GM23248 (cell line): ENCODE data around the gene BMAL1. TPM values are rescaled to one million over a fixed set of nuclear protein-coding genes. Genes with fewer than 3 reads are reported as not detected.
A peak's percentile ranks its signal among the peaks of the same experiment; 100 is the strongest.
"Not testable (repeated sequence)": the region's sequence is repeated elsewhere in the genome, so short reads cannot be mapped to it uniquely, and the experiment has no call there.

ENCODE experiments used
- DNase-seq: peaks from one replicate; pipeline ENCODE4 v3.0.0-alpha.2; 2015
- H2AFZ ChIP-seq: fragments of 200-600 bp; sonication (generic); 2 replicates; pipeline ENCODE4 v1.6.1; 2016; ENCODE audit warnings: antibody characterized with exemption
- H3F3A ChIP-seq: fragments of 200-600 bp; sonication (generic); 2 replicates; pipeline ENCODE4 v1.6.1; 2016; ENCODE audit warnings: mild to moderate bottlenecking, antibody characterized with exemption, mixed run types; ENCODE audit not compliant: insufficient read depth
- H3K27ac ChIP-seq: fragments of 200-600 bp; sonication (generic); 2 replicates; pipeline ENCODE4 v1.5.1; 2016; ENCODE audit warnings: mild to moderate bottlenecking
- H3K27me3 ChIP-seq: fragments of 200-600 bp; sonication (generic); replicated peaks from 2 replicates; pipeline ENCODE4 v1.6.1; 2016; ENCODE audit warnings: mild to moderate bottlenecking; ENCODE audit not compliant: insufficient read depth
- H3K36me3 ChIP-seq: fragments of 200-600 bp; sonication (generic); 2 replicates; pipeline ENCODE4 v1.6.1; 2016; ENCODE audit warnings: low read depth, mild to moderate bottlenecking
- H3K4me1 ChIP-seq: fragments of 200-600 bp; sonication (generic); 2 replicates; pipeline ENCODE4 v1.6.1; 2016; ENCODE audit warnings: mild to moderate bottlenecking; ENCODE audit not compliant: insufficient read depth
- H3K4me2 ChIP-seq: fragments of 200-600 bp; sonication (generic); one replicate; pipeline ENCODE4 v1.6.1; 2016; ENCODE audit warnings: mild to moderate bottlenecking; ENCODE audit not compliant: unreplicated experiment
- H3K4me3 ChIP-seq: fragments of 200-600 bp; sonication (generic); 2 replicates; pipeline ENCODE4 v1.5.1; 2016; ENCODE audit warnings: mild to moderate bottlenecking
- H3K79me2 ChIP-seq: fragments of 200-600 bp; sonication (generic); 2 replicates; pipeline ENCODE4 v1.6.1; 2016; ENCODE audit warnings: mild to moderate bottlenecking; ENCODE audit not compliant: insufficient read depth
- H3K9ac ChIP-seq: fragments of 200-600 bp; sonication (generic); 2 replicates; pipeline ENCODE4 v1.6.1; 2016; ENCODE audit warnings: mild to moderate bottlenecking
- H3K9me2 ChIP-seq: fragments of 200-600 bp; sonication (generic); 2 replicates; pipeline ENCODE4 v1.6.1; 2016; ENCODE audit warnings: mixed run types, mild to moderate bottlenecking, moderate library complexity; ENCODE audit not compliant: insufficient read depth
- H3K9me3 ChIP-seq: fragments of 200-600 bp; sonication (generic); one replicate; pipeline ENCODE4 v1.6.1; 2017; ENCODE audit warnings: low read depth
- H4K20me1 ChIP-seq: fragments of 200-600 bp; sonication (generic); 2 replicates; pipeline ENCODE4 v1.6.0; 2016; ENCODE audit not compliant: insufficient read depth
- EZH2 ChIP-seq: fragments of 200-600 bp; sonication (generic); IDR thresholded peaks from 2 replicates; pipeline ENCODE4 v1.6.1; 2018; ENCODE audit warnings: antibody characterized with exemption, mild to moderate bottlenecking; ENCODE audit not compliant: insufficient read depth, poor library complexity, severe bottlenecking
- EZH2phosphoT487 ChIP-seq: fragments of 200-600 bp; sonication (generic); IDR thresholded peaks from 2 replicates; pipeline ENCODE4 v1.6.1; 2018; ENCODE audit warnings: antibody characterized with exemption, moderate library complexity, mild to moderate bottlenecking, low read depth; ENCODE audit not compliant: insufficient read depth
- WGBS, 2 experiments: methylation state at CpG; one replicate each; pipeline ENCODE4 v1.1.6; 2015 to 2017; ENCODE audit warnings: low lambda C conversion rate in 2 of 2, low coverage in 1 of 2; ENCODE audit errors: missing lambda C conversion rate in 2 of 2; 5-methylcytosine and 5-hydroxymethylcytosine counted together
- in situ Hi-C: fragments of 300-500 bp; cut with MboI; formaldehyde crosslinking; loops from 2 replicates; pipeline ENCODE4 v1.15.0; 2020
- polyA plus RNA-seq: library from polyadenylated mRNA; unstranded; fragments of >200 nt; fragmentation: Nextera tagmentation; extraction: Ambion mirVana; gene quantifications from 2 replicates; pipeline ENCODE4 v1.2.1, GENCODE V29; 2016
- total RNA-seq: library from RNA; depleted of rRNA; stranded (reverse); fragments of >200 nt; shearing (Covaris generic); gene quantifications from 2 replicates; pipeline ENCODE4 v1.2.3, GENCODE V29; 2014

The BMAL1 gene
- total and polyA plus RNA-seq, 2 experiments from 2014 or later = 31.9 to 41.7 TPM

DNA sequence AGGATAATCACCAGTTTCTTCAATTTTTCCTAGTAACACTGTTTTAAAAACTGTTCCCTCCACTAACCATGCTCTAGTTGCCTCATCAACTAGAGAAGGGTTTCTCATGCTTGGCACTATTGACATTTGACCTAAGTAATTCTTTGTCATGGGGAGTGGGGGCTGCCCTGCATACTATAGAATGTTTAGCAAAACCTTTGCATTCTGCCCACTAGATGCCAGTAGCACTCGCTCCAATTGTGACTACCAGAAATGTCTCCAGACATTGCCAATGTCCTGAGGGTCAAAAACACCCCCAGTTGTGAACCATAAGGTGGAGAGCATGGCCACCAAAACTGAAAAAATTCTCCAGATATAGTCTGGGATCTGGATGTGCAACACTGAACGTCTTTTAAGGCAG, 27.6 kb upstream of the BMAL1 start:
- no peak overlapping the region for H3K9ac ChIP-seq
- no peak overlapping the region for H2AFZ ChIP-seq
- H3K36me3 ChIP-seq = no peaks in the 10 kb centered on the region
- no peaks in the 10 kb centered on the region for H3K9me2 ChIP-seq
- no peaks in the 10 kb centered on the region for H4K20me1 ChIP-seq
- no peak overlapping the region for H3K4me2 ChIP-seq
- no peak overlapping the region for H3K4me3 ChIP-seq
- no peaks in the 10 kb centered on the region for H3K27me3 ChIP-seq
- in situ Hi-C loops = no loop called here
- no peak overlapping the region for H3K27ac ChIP-seq
- H3F3A ChIP-seq = no peaks in the 10 kb centered on the region
- no peaks in the 10 kb centered on the region for H3K9me3 ChIP-seq
- TF ChIP-seq EZH2phosphoT487 (no peak), EZH2 (no peak)
- peak; percentile 26 for DNase-seq
- 23 to 31% methylated on average over 2 of the region's 2 CpGs for WGBS, 2 experiments
- H3K4me1 ChIP-seq = no peaks in the 10 kb centered on the region
- H3K79me2 ChIP-seq = no peaks in the 10 kb centered on the region

DNA sequence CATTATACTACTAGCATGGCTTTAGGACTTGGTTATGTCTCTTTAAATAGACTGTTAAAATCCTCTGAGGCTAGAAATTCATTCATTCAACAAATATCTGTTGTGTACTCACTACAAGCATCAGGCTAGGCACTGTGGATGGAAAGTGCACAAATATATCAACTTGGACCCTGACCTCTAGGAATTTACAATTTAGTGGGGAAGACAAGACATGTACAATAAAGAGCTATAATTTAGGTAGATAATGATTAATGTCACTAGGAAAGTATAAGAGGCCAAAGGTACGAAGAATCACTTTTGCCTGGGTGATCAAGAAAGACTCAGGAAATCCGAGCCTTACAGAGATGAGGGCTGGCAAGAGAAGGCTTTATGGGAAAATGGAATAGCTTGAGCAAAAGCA, 25.6 kb upstream of the BMAL1 start:
- no peaks in the 10 kb centered on the region for H3K27me3 ChIP-seq
- H3K9ac ChIP-seq = no peak overlapping the region
- in situ Hi-C loops = no loop called here
- H4K20me1 ChIP-seq = no peaks in the 10 kb centered on the region
- H3K4me3 ChIP-seq = no peak overlapping the region
- no peak overlapping the region for H2AFZ ChIP-seq
- no peak for TF ChIP-seq EZH2phosphoT487
- no peak for TF ChIP-seq EZH2
- H3K4me2 ChIP-seq = no peak overlapping the region
- 0 out of 2 replicates have a peak, but pooled peaks cover 6% of the 10 kb centered on the region for H3K4me1 ChIP-seq
- H3K36me3 ChIP-seq = no peaks in the 10 kb centered on the region
- no peak for DNase-seq
- H3K9me2 ChIP-seq = no peaks in the 10 kb centered on the region
- H3K79me2 ChIP-seq = no peaks in the 10 kb centered on the region
- WGBS, 2 experiments = 79 to 81% methylated on average over 2 of the region's 2 CpGs
- H3K27ac ChIP-seq = no peak overlapping the region
- no peaks in the 10 kb centered on the region for H3K9me3 ChIP-seq
- H3F3A ChIP-seq = no peaks in the 10 kb centered on the region

DNA sequence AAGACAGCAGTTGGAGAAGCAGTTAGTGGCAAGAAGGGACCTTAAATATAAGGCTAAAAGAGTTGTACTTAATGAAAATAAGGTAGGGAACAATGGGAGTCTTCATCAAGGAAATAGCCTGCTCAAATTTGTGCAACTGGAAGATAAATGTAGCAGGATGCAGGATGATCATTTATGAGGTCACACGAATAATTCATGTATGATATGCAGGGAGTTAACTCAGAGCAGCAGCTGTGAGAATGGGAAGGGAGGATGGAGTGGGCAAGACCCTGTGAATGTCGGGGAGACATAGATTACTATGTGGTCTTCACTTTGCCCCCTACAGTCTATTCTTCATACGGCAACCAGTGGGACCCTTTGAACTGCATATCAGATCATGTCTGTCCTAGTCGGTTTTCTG, 25.2 kb upstream of the BMAL1 start:
- no peak overlapping the region for H3K27ac ChIP-seq
- H3F3A ChIP-seq = no peaks in the 10 kb centered on the region
- no peak for DNase-seq
- H3K4me3 ChIP-seq = no peak overlapping the region
- no peak overlapping the region for H2AFZ ChIP-seq
- H3K9me3 ChIP-seq = no peaks in the 10 kb centered on the region
- H3K4me1 ChIP-seq = 0 out of 2 replicates have a peak, but pooled peaks cover 6% of the 10 kb centered on the region
- H3K9ac ChIP-seq = no peak overlapping the region
- no peak overlapping the region for H3K4me2 ChIP-seq
- no peaks in the 10 kb centered on the region for H3K27me3 ChIP-seq
- no peaks in the 10 kb centered on the region for H4K20me1 ChIP-seq
- TF ChIP-seq EZH2phosphoT487 (no peak), EZH2 (no peak)
- WGBS, 2 experiments = 87 to 89% methylated on average over 4 of the region's 4 CpGs
- in situ Hi-C loops = no loop called here
- no peaks in the 10 kb centered on the region for H3K36me3 ChIP-seq
- no peaks in the 10 kb centered on the region for H3K79me2 ChIP-seq
- H3K9me2 ChIP-seq = no peaks in the 10 kb centered on the region

DNA sequence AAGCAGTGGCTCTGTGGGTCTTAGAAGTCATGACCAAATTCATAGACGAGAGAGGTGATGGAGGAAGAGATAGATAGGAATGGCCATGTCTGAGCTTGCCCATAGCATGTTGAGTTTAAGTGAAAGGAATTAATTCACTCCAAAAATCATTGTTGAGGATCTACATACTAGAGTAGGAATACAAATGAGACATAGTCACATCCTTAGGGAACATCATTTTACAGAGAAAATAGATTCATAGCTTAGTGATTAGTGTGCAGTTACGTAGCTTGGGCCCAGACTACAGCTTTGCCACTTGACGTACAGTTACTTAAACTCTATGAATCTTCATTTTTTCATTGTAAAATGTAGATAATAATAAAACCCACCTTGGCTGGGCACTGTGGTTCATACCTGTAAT, 21.4 kb upstream of the BMAL1 start:
- no peak overlapping the region for H3K9ac ChIP-seq
- no peak overlapping the region for H3K27ac ChIP-seq
- H2AFZ ChIP-seq = no peak overlapping the region
- WGBS, 2 experiments = 58 to 59% methylated on average over 3 of the region's 3 CpGs
- peak; percentile 55 for DNase-seq
- in situ Hi-C loops = no loop called here
- H3K36me3 ChIP-seq = no peaks in the 10 kb centered on the region
- H3K79me2 ChIP-seq = no peaks in the 10 kb centered on the region
- no peaks in the 10 kb centered on the region for H3K27me3 ChIP-seq
- H3F3A ChIP-seq = peaks cover 15% of the 10 kb centered on the region
- H3K4me2 ChIP-seq = no peak overlapping the region
- peaks cover 21% of the 10 kb centered on the region for H3K4me1 ChIP-seq
- H4K20me1 ChIP-seq = no peaks in the 10 kb centered on the region
- H3K9me3 ChIP-seq = no peaks in the 10 kb centered on the region
- H3K4me3 ChIP-seq = no peak overlapping the region
- no peaks in the 10 kb centered on the region for H3K9me2 ChIP-seq
- TF ChIP-seq EZH2 = no peak
- TF ChIP-seq EZH2phosphoT487 = no peak

DNA sequence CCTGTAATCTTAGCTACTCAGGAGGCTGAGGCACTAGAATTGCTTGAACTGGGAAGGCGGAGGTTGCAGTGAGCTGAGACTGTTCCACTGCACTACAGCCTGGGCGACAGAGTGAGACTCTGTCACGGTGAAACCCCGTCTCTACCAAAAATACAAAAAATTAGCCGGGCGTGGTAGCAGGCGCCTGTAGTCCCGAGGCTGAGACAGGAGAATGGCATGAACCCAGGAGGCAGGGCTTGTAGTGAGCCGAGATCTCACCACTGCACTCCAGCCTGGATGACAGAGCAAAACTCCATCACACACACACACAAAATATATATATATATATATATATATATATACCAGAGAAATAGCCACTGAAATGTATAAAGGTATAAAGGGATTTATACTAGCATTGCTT, 19.5 kb upstream of the BMAL1 start:
- Histone ChIP-seq H3K4me1 (peaks cover 37% of the 10 kb centered on the region), H3F3A (peaks cover 34% of the 10 kb centered on the region)
- H3K4me3 ChIP-seq, in situ Hi-C loops, H3K9me2 ChIP-seq, H3K9ac ChIP-seq, H3K36me3 ChIP-seq, H3K9me3 ChIP-seq, H3K27ac ChIP-seq, H3K79me2 ChIP-seq, H2AFZ ChIP-seq, H3K4me2 ChIP-seq, H3K27me3 ChIP-seq, H4K20me1 ChIP-seq: not testable (repeated sequence)
- DNase-seq = peak; percentile 21
- WGBS, 2 experiments = 64 to 69% methylated on average over 9 of the region's 9 CpGs
